Activated T-helper 1 cell treated with anti-CD3 and anti-CD28 coated beads, Interleukin-2, amount 50 U/mL, for 16 hours (primary cell): ENCODE results near the gene CFAP97D2.

ENCODE experiments used
- DNase-seq, 2 donors: peaks; one replicate each; pipeline ENCODE4 v3.0.0-alpha.2; 2020; ENCODE audit warnings: low read depth in 1 of 2, low spot score in 1 of 2

The CFAP97D2 gene

DNA sequence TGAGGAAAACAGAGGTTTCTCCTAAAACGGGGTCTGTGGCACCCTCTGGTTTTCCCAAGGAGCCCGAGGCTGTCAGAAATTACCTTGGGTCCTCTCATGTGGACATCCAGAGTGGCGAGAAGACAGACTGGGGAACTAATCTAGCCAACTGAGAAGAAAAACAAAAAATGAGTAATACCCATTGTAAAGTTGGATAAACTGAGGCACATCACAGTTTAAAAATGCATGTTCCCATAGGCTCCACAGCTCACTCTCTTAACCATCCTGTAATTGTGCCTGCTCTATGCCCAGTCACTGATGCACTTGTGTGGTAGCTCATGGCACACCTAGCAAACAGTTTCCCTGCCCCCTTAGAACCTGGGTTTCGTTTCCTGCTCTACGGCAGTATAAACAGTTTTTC is 87.2 kb downstream of the CFAP97D2 start:
- no peak for DNase-seq

DNA sequence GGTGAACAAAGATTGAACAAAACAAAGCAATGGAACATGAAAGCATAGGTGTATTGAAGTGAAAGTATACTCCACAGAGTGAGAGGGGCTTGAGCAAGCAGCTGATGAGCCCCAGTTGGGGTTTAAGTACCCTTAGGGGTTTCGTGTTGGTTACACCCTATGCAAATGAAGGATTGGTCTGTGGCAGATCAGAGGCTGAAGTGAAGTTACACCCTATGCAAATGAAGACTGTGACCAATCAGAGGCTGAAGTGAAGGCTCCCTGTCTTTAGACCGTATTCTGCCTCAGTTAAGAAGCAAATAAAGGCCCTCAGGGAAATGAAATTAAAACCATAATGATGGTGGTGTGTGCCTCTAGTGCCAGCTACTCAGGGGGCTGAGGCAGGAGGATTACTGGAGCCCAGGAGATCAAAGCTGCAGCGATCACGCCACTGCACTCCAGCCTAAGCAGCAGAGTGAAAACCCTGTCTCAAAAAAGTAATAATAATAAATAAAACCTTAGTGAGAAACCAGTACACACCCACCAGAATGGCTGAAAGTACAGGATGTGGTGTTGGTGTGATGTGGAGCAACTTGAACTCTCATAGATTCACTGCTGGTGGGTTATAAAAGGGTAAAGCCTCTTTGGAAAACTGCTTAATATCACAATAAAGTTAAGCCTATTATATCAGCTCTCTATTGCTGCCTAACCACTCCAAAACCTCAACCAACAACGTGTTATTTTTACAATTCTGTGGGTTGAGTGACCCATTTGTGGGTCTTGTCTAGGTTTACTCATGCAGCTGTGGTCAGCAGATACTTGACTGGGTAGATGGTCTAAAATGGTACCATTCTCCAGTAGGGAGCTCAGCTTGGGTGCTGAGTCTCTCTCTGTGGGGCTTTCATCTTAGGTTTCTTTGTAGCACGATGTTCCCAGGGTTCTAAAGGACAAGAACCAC is 89.6 kb downstream of the CFAP97D2 start:
- no peak for DNase-seq

DNA sequence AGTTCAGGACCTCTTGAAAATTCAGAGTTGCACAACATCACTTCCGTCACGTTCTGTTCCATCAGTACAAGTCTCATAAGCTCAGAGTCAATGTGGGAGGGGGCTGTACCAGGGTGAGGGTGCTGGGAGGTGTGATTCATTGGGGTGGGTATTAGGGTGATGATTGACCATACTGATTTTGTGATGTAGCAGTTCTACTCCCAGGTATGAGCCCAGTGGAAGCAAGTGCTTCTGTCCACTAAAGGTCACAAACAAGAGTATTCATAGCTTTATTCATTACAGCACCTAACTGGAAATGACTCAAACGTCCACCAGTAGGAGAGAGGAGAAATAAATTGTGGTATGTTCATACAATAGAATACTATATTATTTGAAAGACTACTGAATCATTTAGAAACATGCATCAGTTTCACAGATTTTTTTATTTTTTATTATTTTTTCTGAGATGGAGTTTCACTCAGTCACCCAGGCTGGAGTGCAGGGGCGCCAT is 90.3 kb downstream of the CFAP97D2 start:
- DNase-seq = no peak
